Lower leg skin (tissue), 4 donors: ENCODE results near the gene ANKS1A. TPM values are rescaled to one million over a fixed set of nuclear protein-coding genes. Genes with fewer than 3 reads are reported as not detected.

Source experiments
- DNase-seq, 2 donors: peaks; one replicate each; pipeline ENCODE4 v3.0.0-alpha.2; 2019; ENCODE audit warnings: low spot score in 2 of 2
- H3K4me3 ChIP-seq: fragments of 200-600 bp; sonication (generic); 2 replicates; pipeline ENCODE4 v1.5.1; 2017; ENCODE audit warnings: mild to moderate bottlenecking, low read depth; ENCODE audit not compliant: poor library complexity, severe bottlenecking
- CTCF ChIP-seq, 3 donors: fragments of 450-650 bp; IDR thresholded peaks; one replicate each; pipeline ENCODE4 v1.5.1; 2016; ENCODE audit warnings: antibody characterized with exemption in 3 of 3, mild to moderate bottlenecking in 3 of 3, moderate library complexity in 2 of 3
- POLR2A ChIP-seq, 2 donors: fragments of 450-650 bp; IDR thresholded peaks; one replicate each; pipeline ENCODE4 v1.6.1; 2016 to 2017; ENCODE audit warnings: antibody characterized with exemption in 2 of 2, mild to moderate bottlenecking in 1 of 2, moderate library complexity in 1 of 2
- WGBS, 2 donors: methylation state at CpG; one replicate each; pipeline ENCODE4 v1.1.5; 2018; 5-methylcytosine and 5-hydroxymethylcytosine counted together
- intact Hi-C: fragments of 100-400 bp; cut with DNase I; formaldehyde crosslinking; loops from one replicate; pipeline ENCODE4 v1.15.0; 2023; ENCODE audit warnings: low total_unique reads
- total RNA-seq, 4 donors: library from RNA; depleted of rRNA; stranded (reverse); fragments of >200 nt; gene quantifications; one replicate each; pipeline ENCODE4 v1.1.0, GENCODE V29; 2016

The ANKS1A gene
- total RNA-seq, 4 donors from 2014 or later: 22.9 to 27.8 (median 25.3) TPM

GRCh38 chr6:34855463-34855862 lies 33.6 kb upstream of the ANKS1A start:
- DNase-seq: no peak
- WGBS, 2 donors: 91 to 94% methylated on average over 7 of the region's 7 CpGs
- TF ChIP-seq POLR2A (IDR thresholded peaks at IDR 0.05) (no peak), CTCF (IDR thresholded peaks at IDR 0.05) (no peak)
- intact Hi-C loops: no loop called here
- H3K4me3 ChIP-seq: no peak overlapping the region

GRCh38 chr6:34858681-34859080 lies 30.4 kb upstream of the ANKS1A start:
- TF ChIP-seq POLR2A (IDR thresholded peaks at IDR 0.05): no peak
- no peak for TF ChIP-seq CTCF (IDR thresholded peaks at IDR 0.05)
- DNase-seq: no peak
- WGBS, 2 donors: 87 to 95% methylated on average over 7 of the region's 7 CpGs
- no peak overlapping the region for H3K4me3 ChIP-seq
- intact Hi-C loops: no loop called here

DNA sequence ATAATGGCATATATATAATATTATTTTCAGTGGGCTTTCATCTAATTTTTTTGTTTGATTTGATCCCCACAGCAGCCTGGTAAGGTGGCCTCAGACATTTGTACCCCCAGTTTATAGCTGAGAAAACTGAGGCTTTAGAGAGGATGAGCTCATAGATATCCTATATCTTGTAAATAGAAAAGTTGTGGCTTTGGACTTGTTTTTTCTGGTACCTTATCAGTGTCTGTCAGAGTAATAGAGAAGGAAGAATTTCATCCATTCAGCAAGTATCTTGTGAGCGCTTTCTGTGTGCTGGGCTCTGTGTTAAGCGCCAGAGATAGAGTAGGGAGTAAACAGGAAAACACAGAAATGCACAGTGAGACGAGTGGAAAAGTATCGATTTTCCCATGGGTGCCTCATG lies 29.1 kb upstream of the ANKS1A start:
- DNase-seq: no peak
- WGBS, 2 donors: 91 to 94% methylated on average over 4 of the region's 4 CpGs
- no peak overlapping the region for H3K4me3 ChIP-seq
- intact Hi-C loops: no loop called here
- TF ChIP-seq CTCF (IDR thresholded peaks at IDR 0.05): no peak
- TF ChIP-seq POLR2A (IDR thresholded peaks at IDR 0.05): no peak

- intact Hi-C loops: no loop called here
- H3K4me3 ChIP-seq: no peak overlapping the region
- 87 to 91% methylated on average over 1 of the region's 1 CpG for WGBS, 2 donors
- no peak for DNase-seq
- TF ChIP-seq POLR2A (IDR thresholded peaks at IDR 0.05) (no peak), CTCF (IDR thresholded peaks at IDR 0.05) (no peak)
These were observed 28.3 kb upstream of the ANKS1A start for GRCh38 chr6:34860776-34861175.

- TF ChIP-seq POLR2A (IDR thresholded peaks at IDR 0.05) (no peak), CTCF (IDR thresholded peaks at IDR 0.05) (no peak)
- DNase-seq: no peak
- WGBS, 2 donors: 79 to 85% methylated on average over 4 of the region's 4 CpGs
- H3K4me3 ChIP-seq: no peak overlapping the region
- intact Hi-C loops: no loop called here
These were observed 25.0 kb upstream of the ANKS1A start for GRCh38 chr6:34864007-34864406.

DNA sequence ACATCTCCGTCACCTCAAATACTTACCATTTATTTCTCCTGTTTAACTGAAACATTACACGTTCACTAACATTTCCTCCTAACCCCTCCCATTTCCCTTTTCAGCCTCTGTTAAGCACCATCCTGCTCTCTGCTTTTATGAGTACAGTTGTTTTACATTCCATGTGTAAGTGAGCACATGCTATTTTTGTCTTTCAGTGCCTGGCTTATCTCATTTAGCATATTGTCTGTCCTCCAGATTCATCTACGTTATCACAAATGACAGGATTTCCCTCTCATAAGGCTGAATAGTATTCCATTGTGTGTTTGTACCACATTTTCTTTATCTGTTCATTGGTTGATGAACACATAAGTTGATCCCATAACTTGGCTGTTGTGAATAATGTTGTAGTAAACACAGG lies 23.9 kb upstream of the ANKS1A start:
- TF ChIP-seq CTCF (IDR thresholded peaks at IDR 0.05) (no peak), POLR2A (IDR thresholded peaks at IDR 0.05) (no peak)
- intact Hi-C loops: no loop called here
- no peak overlapping the region for H3K4me3 ChIP-seq
- DNase-seq: no peak
- WGBS, 2 donors: 80 to 91% methylated on average over 3 of the region's 3 CpGs
